Astrocyte of the cerebellum (primary cell): ENCODE measurements around the gene C2orf68.
"Not testable (repeated sequence)": the region's sequence is repeated elsewhere in the genome, so short reads cannot be mapped to it uniquely, and the experiment has no call there.

Experiments
- DNase-seq: peaks from one replicate; pipeline ENCODE4 v3.0.0-alpha.2; 2011; ENCODE audit warnings: low read depth
- H3K4me3 ChIP-seq: 2 replicates; pipeline ENCODE4 v1.5.1; 2011; ENCODE audit warnings: mild to moderate bottlenecking, low read depth, low read length, moderate library complexity
- CTCF ChIP-seq: IDR thresholded peaks from 2 replicates; pipeline ENCODE4 v1.5.1; 2012; ENCODE audit warnings: low read length, low read depth, moderate library complexity, mild to moderate bottlenecking; ENCODE audit errors: missing control alignments
- in situ Hi-C: cut with HindIII; loops from 2 replicates; pipeline ENCODE4 v1.10.0; 2017; ENCODE audit warnings: low sequenced_read_pairs

The C2orf68 gene

GRCh38 chr2:85611705-85612587 is at the start of gene C2orf68:
C2orf68 (minus strand) TSS chr2:85612066; CDS start chr2:85611984, 82 bp downstream.
- peak; percentile 57 for DNase-seq
- H3K4me3 ChIP-seq: peak within 1 kb of the TSS; percentile 62
- TF ChIP-seq CTCF: no peak

GRCh38 chr2:85661139-85661858 is 49.4 kb upstream of the C2orf68 start:
- TF ChIP-seq CTCF: no peak
- in situ Hi-C loops: no loop called here
- no peak overlapping the region for H3K4me3 ChIP-seq
- no peak for DNase-seq

More at GRCh38 chr2:85611705-85612587, at the start of gene C2orf68:
- in situ Hi-C loops: no loop called here

- H3K4me3 ChIP-seq: no peak overlapping the region
- DNase-seq: no peak
- no peak for TF ChIP-seq CTCF
- in situ Hi-C loops: no loop called here
Measured at GRCh38 chr2:85660725-85661124, 48.9 kb upstream of the C2orf68 start.

GRCh38 chr2:85660301-85660700 is 48.4 kb upstream of the C2orf68 start:
- in situ Hi-C loops, DNase-seq, H3K4me3 ChIP-seq: not testable (repeated sequence)

- TF ChIP-seq CTCF: no peak
- no peak for DNase-seq
- in situ Hi-C loops: loop anchor here (5.0 kb wide), 1 partner anchor 48 kb away; no protein-coding TSS in a partner anchor
- no peak overlapping the region for H3K4me3 ChIP-seq
Measured at GRCh38 chr2:85659324-85659981, 47.6 kb upstream of the C2orf68 start.

- in situ Hi-C loops: loop anchor here (5.0 kb wide), 1 partner anchor 50 kb away; no protein-coding TSS in a partner anchor
- not testable (repeated sequence) for DNase-seq, H3K4me3 ChIP-seq
Measured at GRCh38 chr2:85657399-85657798, 45.5 kb upstream of the C2orf68 start.

- no peak for DNase-seq
- no peak for TF ChIP-seq CTCF
- H3K4me3 ChIP-seq: no peak overlapping the region
- in situ Hi-C loops: loop anchor here (5.0 kb wide), 1 partner anchor 51 kb away; no protein-coding TSS in a partner anchor
Measured at GRCh38 chr2:85656468-85656867, 44.6 kb upstream of the C2orf68 start.
